GM12878 (cell line): ENCODE measurements around the gene NHEJ1. TPM values are rescaled to one million over a fixed set of nuclear protein-coding genes. Genes with fewer than 3 reads are reported as not detected.
A peak's percentile ranks its signal among the peaks of the same experiment; 100 is the strongest.

ENCODE experiments used
- ATAC-seq: fragments of 200-7000 bp; cut with Tn5 transposase; 3 replicates; pipeline ENCODE4 v1.9.1; 2020; ENCODE audit warnings: mild to moderate bottlenecking, moderate library complexity
- BruUV-seq: library from RNA; stranded (reverse); fragments of 400-500 nt; replicated peaks from 2 replicates; lab custom pipeline; 2021; lab: Mats Ljungman, UMichigan
- CTCF ChIA-PET: fragments of 300-600 bp; sonication (Branson Sonifier 250); formaldehyde crosslinking; extraction: SDS; loops from one replicate; lab custom pipeline; 2021; ENCODE audit warnings: inconsistent platforms; lab: Yijun Ruan, JAX
- POLR2A ChIA-PET: fragments of 350-600 bp; formaldehyde crosslinking; extraction: SDS; loops from one replicate; lab custom pipeline; 2021; ENCODE audit warnings: inconsistent platforms; lab: Charles Lee
- RAD21 ChIA-PET: fragments of 300-600 bp; sonication (Branson Sonifier 250); formaldehyde crosslinking; loops from one replicate; lab custom pipeline; 2023; ENCODE audit warnings: antibody characterized with exemption; ENCODE audit not compliant: unreplicated experiment; lab: Charles Lee
- SMC1A ChIA-PET: fragments of 300-600 bp; sonication (Branson Sonifier 250); formaldehyde crosslinking; loops from one replicate; lab custom pipeline; 2023; ENCODE audit not compliant: unreplicated experiment, uncharacterized antibody; lab: Charles Lee
- DNase-seq: peaks from one replicate; pipeline ENCODE4 v3.0.0-alpha.2; 2011; ENCODE audit warnings: low read depth, low spot score
- FAIRE-seq: peaks from 3 replicates; lab custom pipeline; 2011; peaks lifted over from hg19 to GRCh38; lab: Jason Lieb, UNC
- H2AFZ ChIP-seq: 2 replicates; pipeline ENCODE4 v1.6.0; 2011; ENCODE audit warnings: low read depth, low read length, control low read depth; ENCODE audit not compliant: control insufficient read depth
- H3K27ac ChIP-seq: 2 replicates; pipeline ENCODE4 v1.5.1; 2011; ENCODE audit warnings: control low read depth; ENCODE audit not compliant: control insufficient read depth, insufficient read depth
- H3K27me3 ChIP-seq, 2 experiments: replicated peaks in 1 of 2; 2 replicates each; pipeline versions ENCODE4 v1.6.0 to v1.6.1; 2011; ENCODE audit warnings: low read length in 1 of 2; ENCODE audit not compliant: control insufficient read depth in 2 of 2, insufficient read depth in 2 of 2
- H3K36me3 ChIP-seq, 2 experiments: 2 replicates each; pipeline ENCODE4 v1.5.1; 2011; ENCODE audit warnings: low read length in 1 of 2; ENCODE audit not compliant: control insufficient read depth in 2 of 2, insufficient read depth in 2 of 2
- H3K4me1 ChIP-seq: 2 replicates; pipeline ENCODE4 v1.6.1; 2011; ENCODE audit warnings: mild to moderate bottlenecking, low read length, moderate library complexity, mixed read lengths; ENCODE audit not compliant: control insufficient read depth, insufficient read depth
- H3K4me2 ChIP-seq: 2 replicates; pipeline ENCODE4 v1.6.0; 2011; ENCODE audit warnings: control low read depth; ENCODE audit not compliant: control insufficient read depth, insufficient read depth
- H3K4me3 ChIP-seq: fragments of 200-600 bp; sonication (generic); 2 replicates; pipeline ENCODE4 v1.5.1; 2016
- H3K79me2 ChIP-seq: 2 replicates; pipeline ENCODE4 v1.6.0; 2011; ENCODE audit warnings: low read length; ENCODE audit not compliant: control insufficient read depth, insufficient read depth
- H3K9ac ChIP-seq: 2 replicates; pipeline ENCODE4 v1.8.0; 2011; ENCODE audit warnings: low read length, control low read depth, mixed read lengths; ENCODE audit not compliant: control insufficient read depth, insufficient read depth
- H3K9me3 ChIP-seq: replicated peaks from 3 replicates; pipeline ENCODE4 v1.5.1; 2011; ENCODE audit warnings: mild to moderate bottlenecking, low read length; ENCODE audit not compliant: control insufficient read depth, insufficient read depth
- H4K20me1 ChIP-seq: 2 replicates; pipeline ENCODE4 v1.6.0; 2011; ENCODE audit not compliant: control insufficient read depth, insufficient read depth
- MEF2A ChIP-seq: IDR thresholded peaks from 2 replicates; pipeline ENCODE4 v1.6.1; 2011; ENCODE audit warnings: low read depth, mild to moderate bottlenecking, low read length, moderate library complexity; ENCODE audit not compliant: insufficient read depth
- PAX5 ChIP-seq: IDR thresholded peaks from 2 replicates; pipeline ENCODE4 v1.6.1; 2011; ENCODE audit warnings: low read depth, low read length, borderline replicate concordance
- RAD21 ChIP-seq: IDR thresholded peaks from 2 replicates; pipeline ENCODE4 v1.6.1; 2011; ENCODE audit warnings: mild to moderate bottlenecking, low read depth, low read length, moderate library complexity; ENCODE audit not compliant: insufficient read depth
- SMC3 ChIP-seq: IDR thresholded peaks from 2 replicates; pipeline ENCODE4 v1.6.1; 2011; ENCODE audit warnings: low read length, improper control_type of control experiment, borderline replicate concordance
- YBX1 ChIP-seq: fragments of 450-650 bp; IDR thresholded peaks from 2 replicates; pipeline ENCODE4 v1.6.1; 2016; ENCODE audit warnings: antibody characterized with exemption
- YY1 ChIP-seq: IDR thresholded peaks from 2 replicates; pipeline ENCODE4 v1.6.1; 2011; ENCODE audit warnings: low read depth, mild to moderate bottlenecking, low read length
- WGBS: methylation state at CpG from one replicate; pipeline ENCODE4 v1.1.6; 2016; ENCODE audit warnings: low lambda C conversion rate; ENCODE audit not compliant: insufficient replicate concordance, insufficient coverage; ENCODE audit errors: missing lambda C conversion rate; 5-methylcytosine and 5-hydroxymethylcytosine counted together
- in situ Hi-C: fragments of 300-500 bp; cut with MboI; formaldehyde crosslinking; loops from 9 replicates; pipeline ENCODE4 v1.14.3; 2018; ENCODE audit warnings: mixed read lengths
- intact Hi-C: fragments of 100-400 bp; cut with micrococcal nuclease; formaldehyde crosslinking; loops from one replicate; pipeline ENCODE4 v1.14.2; 2022; ENCODE audit not compliant: unreplicated experiment
- polyA plus RNA-seq, 11 experiments: library from polyadenylated mRNA; depleted of rRNA in 4 of 11; unstranded in 6 of 11; stranded (reverse) in 5 of 11; fragments of >200 nt; fragmentation: Nextera tagmentation in 4 of 11; fragmentation: Illumina TruSeq in 1 of 11; extraction: Ambion mirVana in 4 of 11; extraction: Trizol in 1 of 11; gene quantifications; 1 replicate in 1 of 11; 2 replicates in 10 of 11; pipeline versions ENCODE4 v1.2.1 to v1.2.3, GENCODE V29; 2011 to 2016; ENCODE audit warnings: inconsistent platforms in 2 of 11, missing spikeins in 2 of 11, low read depth in 1 of 11
- total RNA-seq, 4 experiments: library from RNA; depleted of rRNA in 3 of 4; stranded (reverse); fragments of >200 nt in 3 of 4; fragmentation: Illumina TruSeq in 1 of 4; extraction: Trizol in 1 of 4; gene quantifications; 2 replicates each; pipeline versions ENCODE4 v1.2.1 to v1.2.3, GENCODE V29; 2013 to 2021
- TF ChIP-seq, protein P1 (sequence below), 3 experiments: IDR thresholded peaks in 2 of 3; conservative IDR thresholded peaks in 1 of 3; 2 replicates each; pipeline ENCODE4 v1.5.1; 2011; ENCODE audit warnings: low read depth in 3 of 3, low read length in 3 of 3, mild to moderate bottlenecking in 3 of 3, control low read depth in 2 of 3, moderate library complexity in 2 of 3, inconsistent platforms in 1 of 3, mixed read lengths in 1 of 3; ENCODE audit not compliant: control insufficient read depth in 2 of 3, insufficient read depth in 1 of 3; ENCODE audit errors: extremely low read depth in 1 of 3

NHEJ1 gene
- total and polyA plus RNA-seq, 10 of the 15 experiments (the other 5 are each of a cell fraction or from before 2014, with no cell fraction given), result 11.8 to 20.2 (median 17.0) TPM

DNA sequence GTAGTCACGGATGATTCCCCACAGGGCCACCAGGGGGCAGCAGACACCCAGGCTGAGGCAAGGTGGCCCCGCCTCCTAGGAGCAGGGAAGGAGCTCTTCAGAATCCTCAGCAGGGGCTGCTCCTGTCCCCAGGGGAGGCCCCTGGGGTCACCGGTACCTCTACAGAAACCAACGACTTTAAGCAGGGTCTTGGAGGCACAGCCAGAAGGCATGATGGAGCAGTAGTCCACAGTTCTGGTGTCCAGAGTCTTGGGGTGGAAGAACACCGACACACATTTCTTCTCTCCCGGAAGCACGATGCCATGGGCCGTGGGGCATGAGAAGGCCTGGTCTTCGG, 130.8 kb downstream of the NHEJ1 start:
- WGBS, result 33% methylated on average over 9 of the region's 9 CpGs
- H3K9ac ChIP-seq, result no peak overlapping the region
- ATAC-seq (peak; percentile 97), FAIRE-seq (peak; percentile 93), DNase-seq (no peak)
- H3K4me3 ChIP-seq, result no peak overlapping the region
- SMC1A ChIA-PET, result interaction anchor here (0.7 to 2.5 kb wide), 6 partner anchors 44 to 128 kb away, joined by 3 to 21 read pairs (median 8); no protein-coding TSS in a partner anchor
- H3K4me2 ChIP-seq, result no peak overlapping the region
- H3K4me1 ChIP-seq, result no peaks in the 10 kb centered on the region
- RAD21 ChIA-PET, result interaction anchor here (0.6 to 3.1 kb wide), 14 partner anchors 11 to 153 kb away, joined by 3 to 41 read pairs (median 4); no protein-coding TSS in a partner anchor
- no peaks in the 10 kb centered on the region for H3K9me3 ChIP-seq
- no peaks in the 10 kb centered on the region for H4K20me1 ChIP-seq
- intact Hi-C loops (loop anchor here (1.0 kb wide), 2 partner anchors 90 to 126 kb away; no protein-coding TSS in a partner anchor), in situ Hi-C loops (no loop called here)
- POLR2A ChIA-PET, result no interaction called here
- no peak overlapping the region for H2AFZ ChIP-seq
- CTCF ChIA-PET, result interaction anchor here (0.6 to 6.6 kb wide), 48 partner anchors 9 to 265 kb away, joined by 3 to 100 read pairs (median 4); partner anchors contain the start of genes DNAJB2 and IHH
- H3K36me3 ChIP-seq, result no peaks in the 10 kb centered on the region
- TF ChIP-seq SMC3 (peak; percentile 80), YY1 (peak; percentile 37; the same call in 1 of the 2 replicates), PAX5 (0 out of 2 replicates have a peak, but pooled peaks have one; percentile 60), RAD21 (peak; percentile 82), YBX1 (no peak), MEF2A (no peak)
- TF ChIP-seq, protein P1, sequence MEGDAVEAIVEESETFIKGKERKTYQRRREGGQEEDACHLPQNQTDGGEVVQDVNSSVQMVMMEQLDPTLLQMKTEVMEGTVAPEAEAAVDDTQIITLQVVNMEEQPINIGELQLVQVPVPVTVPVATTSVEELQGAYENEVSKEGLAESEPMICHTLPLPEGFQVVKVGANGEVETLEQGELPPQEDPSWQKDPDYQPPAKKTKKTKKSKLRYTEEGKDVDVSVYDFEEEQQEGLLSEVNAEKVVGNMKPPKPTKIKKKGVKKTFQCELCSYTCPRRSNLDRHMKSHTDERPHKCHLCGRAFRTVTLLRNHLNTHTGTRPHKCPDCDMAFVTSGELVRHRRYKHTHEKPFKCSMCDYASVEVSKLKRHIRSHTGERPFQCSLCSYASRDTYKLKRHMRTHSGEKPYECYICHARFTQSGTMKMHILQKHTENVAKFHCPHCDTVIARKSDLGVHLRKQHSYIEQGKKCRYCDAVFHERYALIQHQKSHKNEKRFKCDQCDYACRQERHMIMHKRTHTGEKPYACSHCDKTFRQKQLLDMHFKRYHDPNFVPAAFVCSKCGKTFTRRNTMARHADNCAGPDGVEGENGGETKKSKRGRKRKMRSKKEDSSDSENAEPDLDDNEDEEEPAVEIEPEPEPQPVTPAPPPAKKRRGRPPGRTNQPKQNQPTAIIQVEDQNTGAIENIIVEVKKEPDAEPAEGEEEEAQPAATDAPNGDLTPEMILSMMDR (IDR thresholded peaks at IDR 0.05 in 2 of 3, conservative IDR thresholded peaks at IDR 0.05 in 1 of 3; ENCODE audit: control insufficient read depth in 2 of 3, extremely low read depth in 1 of 3, insufficient read depth in 1 of 3, low read depth in 3 of 3, low read length in 3 of 3), result peak; percentile 92 to 98 (median 93)
- no peak overlapping the region for H3K27ac ChIP-seq
- H3K79me2 ChIP-seq, result no peaks in the 10 kb centered on the region
- BruUV-seq, result no TSS peak
- no peaks in the 10 kb centered on the region; a peak in 2 of 4 replicates for H3K27me3 ChIP-seq
